Measurements from ENCODE around the gene PIK3CA. TPM values are rescaled to one million over a fixed set of nuclear protein-coding genes. Genes with fewer than 3 reads are reported as not detected.

Gene PIK3CA
- total RNA-seq, 1 donor from 2014 or later = 18.9 TPM

GRCh38 chr3:179278932-179279693 lies 131.0 kb downstream of the PIK3CA start:
- H3K4me1 Mint-ChIP-seq (ENCODE audit: low read depth) = no peaks in the 10 kb centered on the region
- intact Hi-C loops (cut with micrococcal nuclease) = no loop called here
- H3K36me3 Mint-ChIP-seq (ENCODE audit: low read depth) = no peaks in the 10 kb centered on the region
- DNase-seq (ENCODE audit: low spot score) = no peak
- no peak overlapping the region for H3K4me3 Mint-ChIP-seq
- H3K27ac Mint-ChIP-seq = no peak overlapping the region
- no peaks in the 10 kb centered on the region for H3K9me3 Mint-ChIP-seq
- H3K27me3 Mint-ChIP-seq (ENCODE audit: insufficient read depth) = peaks cover 24% of the 10 kb centered on the region

DNA sequence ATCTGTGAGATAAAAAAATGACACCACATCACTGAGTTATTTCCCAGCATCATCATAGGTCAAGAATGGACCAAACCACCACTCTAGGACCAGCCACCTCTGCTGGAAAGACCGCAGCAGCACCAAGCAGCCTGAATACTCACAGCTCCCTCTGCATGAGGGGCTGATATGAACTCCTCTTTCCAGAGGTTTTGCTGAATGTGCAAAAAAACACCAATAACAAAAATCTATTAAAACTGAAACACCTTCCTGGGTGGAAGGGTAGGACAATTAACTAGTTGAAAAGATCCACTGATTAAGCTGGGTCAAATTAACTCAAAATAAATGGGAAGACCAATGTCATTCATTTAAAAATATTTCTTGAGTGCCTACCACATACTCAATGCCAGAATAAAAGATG lies 131.7 kb downstream of the PIK3CA start:
- Mint-ChIP-seq H3K4me3 (no peak overlapping the region), H3K4me1 (ENCODE audit: low read depth) (no peaks in the 10 kb centered on the region), H3K36me3 (ENCODE audit: low read depth) (no peaks in the 10 kb centered on the region), H3K9me3 (no peaks in the 10 kb centered on the region), H3K27ac (no peak overlapping the region), H3K27me3 (ENCODE audit: insufficient read depth) (peaks cover 24% of the 10 kb centered on the region)
- intact Hi-C loops (cut with micrococcal nuclease) = no loop called here
- DNase-seq (ENCODE audit: low spot score) = no peak

DNA sequence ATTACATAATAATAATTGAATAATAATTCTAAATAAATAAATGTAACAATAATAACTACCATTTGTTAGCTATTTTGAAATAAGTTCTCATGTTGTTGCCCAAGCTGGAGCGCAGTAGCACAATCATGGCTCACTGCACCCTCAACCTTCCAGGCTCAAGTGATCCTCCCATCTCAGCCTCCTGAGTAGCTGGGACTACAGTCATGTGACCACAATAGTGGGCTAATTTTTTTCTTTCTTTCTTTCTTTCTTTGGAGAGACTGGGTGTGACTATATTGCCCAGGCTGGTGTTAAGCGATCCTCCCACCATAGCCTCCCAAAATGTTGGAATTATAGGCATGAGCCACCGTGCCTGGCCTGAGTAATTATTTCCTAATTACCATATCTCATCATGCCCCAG lies 133.7 kb downstream of the PIK3CA start:
- Mint-ChIP-seq H3K9me3 (no peaks in the 10 kb centered on the region), H3K27ac (no peak overlapping the region), H3K27me3 (ENCODE audit: insufficient read depth) (peaks cover 19% of the 10 kb centered on the region), H3K4me3 (no peak overlapping the region), H3K36me3 (ENCODE audit: low read depth) (no peaks in the 10 kb centered on the region), H3K4me1 (ENCODE audit: low read depth) (no peaks in the 10 kb centered on the region)
- intact Hi-C loops (cut with micrococcal nuclease) = no loop called here
- no peak for DNase-seq (ENCODE audit: low spot score)

DNA sequence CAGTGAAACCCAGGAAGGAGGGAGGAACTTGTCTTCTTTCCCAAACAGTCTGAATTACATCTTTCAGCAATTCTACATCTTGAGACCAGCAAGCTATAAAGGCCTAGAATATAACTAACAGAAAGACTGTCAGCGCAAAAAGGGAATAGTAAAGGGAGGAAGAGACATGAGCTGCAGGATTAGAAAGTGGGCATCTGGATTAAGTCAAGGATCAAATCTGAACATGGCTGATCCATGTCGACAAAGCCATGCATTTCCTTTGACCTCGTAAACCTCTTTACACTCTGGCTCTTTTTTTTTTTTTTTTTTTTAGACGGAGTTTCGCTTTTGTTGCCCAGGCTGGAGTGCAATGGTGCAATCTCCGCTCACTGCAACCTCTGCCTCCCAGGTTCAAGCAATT lies 138.2 kb downstream of the PIK3CA start:
- no peak overlapping the region for H3K27ac Mint-ChIP-seq
- no peak for DNase-seq (ENCODE audit: low spot score)
- H3K9me3 Mint-ChIP-seq = no peaks in the 10 kb centered on the region

GRCh38 chr3:179288845-179289244 lies 140.7 kb downstream of the PIK3CA start:
- Mint-ChIP-seq H3K27me3 (ENCODE audit: insufficient read depth) (peaks cover 2% of the 10 kb centered on the region), H3K4me1 (ENCODE audit: low read depth) (no peaks in the 10 kb centered on the region), H3K4me3 (no peak overlapping the region), H3K36me3 (ENCODE audit: low read depth) (no peaks in the 10 kb centered on the region), H3K27ac (no peak overlapping the region), H3K9me3 (no peaks in the 10 kb centered on the region)
- no peak for DNase-seq (ENCODE audit: low spot score)
- intact Hi-C loops (cut with micrococcal nuclease) = no loop called here

More for the DNA sequence above, 138.2 kb downstream of the PIK3CA start:
- Mint-ChIP-seq H3K27me3 (ENCODE audit: insufficient read depth) (peaks cover 13% of the 10 kb centered on the region), H3K4me3 (no peak overlapping the region), H3K4me1 (ENCODE audit: low read depth) (no peaks in the 10 kb centered on the region), H3K36me3 (ENCODE audit: low read depth) (no peaks in the 10 kb centered on the region)
- intact Hi-C loops (cut with micrococcal nuclease) = no loop called here

DNA sequence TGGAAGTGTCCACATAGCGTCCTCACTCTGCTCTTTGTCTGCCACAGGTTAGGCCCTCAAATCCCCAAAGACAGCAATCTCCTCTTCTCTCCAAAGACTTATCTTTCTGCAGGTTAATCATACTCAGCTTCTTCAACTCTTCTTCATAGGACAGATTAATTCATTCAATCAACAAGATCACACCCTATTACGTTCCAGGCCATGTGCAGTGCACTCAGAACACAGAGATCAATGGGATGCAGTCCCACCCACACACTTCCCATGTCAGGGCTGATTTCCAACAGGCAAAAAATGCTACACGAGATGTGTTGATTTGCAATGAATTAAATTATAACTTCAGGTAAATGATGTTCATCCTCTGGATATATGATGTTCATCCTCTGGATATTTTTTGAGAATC lies 141.1 kb downstream of the PIK3CA start:
- Mint-ChIP-seq H3K4me3 (no peak overlapping the region), H3K4me1 (ENCODE audit: low read depth) (no peaks in the 10 kb centered on the region), H3K27ac (no peak overlapping the region), H3K36me3 (ENCODE audit: low read depth) (no peaks in the 10 kb centered on the region), H3K9me3 (no peaks in the 10 kb centered on the region), H3K27me3 (ENCODE audit: insufficient read depth) (no peaks in the 10 kb centered on the region)
- intact Hi-C loops (cut with micrococcal nuclease) = no loop called here
- no peak for DNase-seq (ENCODE audit: low spot score)

Other genes starting within 250 kb of the PIK3CA start
- gene ZMAT3, start 76.5 kb upstream of the PIK3CA start, total RNA-seq = 16.9 and 17.3 TPM in 2 replicates
- gene KCNMB3, start 102.8 kb downstream of the PIK3CA start, total RNA-seq = 0.10 and 0.47 TPM in 2 replicates
- gene ZNF639, start 174.7 kb downstream of the PIK3CA start, total RNA-seq = 36.2 and 37.0 TPM in 2 replicates
- 29.5 and 37.7 TPM in 2 replicates for gene MFN1, start 199.4 kb downstream of the PIK3CA start, total RNA-seq

All from activated T-helper 1 cell treated with anti-CD3 and anti-CD28 coated beads, Interleukin-12 subunit alpha, Interleukin-12 subunit beta, Interleukin-2, Interleukin-4 antibody, amounts not matched to agents 30 ng/mL and 10 ng/mL and 1 ng/mL, durations not matched to agents 14 hours and 24 hours and 36 hours (primary cell).